SU-DHL-6 (cell line): ENCODE measurements around the gene LMOD2.

Experiments
- EZH2phosphoT487 ChIP-seq: fragments of 200-600 bp; sonication (generic), shearing (Covaris generic); conservative IDR thresholded peaks from 2 replicates; pipeline ENCODE4 v1.6.1; 2018; ENCODE audit warnings: mild to moderate bottlenecking, antibody characterized with exemption, low read length, moderate library complexity, mixed read lengths
- TF ChIP-seq, protein P1 (sequence below): fragments of 200-600 bp; sonication (generic); IDR thresholded peaks from one replicate; pipeline ENCODE4 v1.5.1; 2017; ENCODE audit warnings: antibody characterized with exemption, mild to moderate bottlenecking, low read length, moderate library complexity; ENCODE audit not compliant: insufficient read depth, poor library complexity, severe bottlenecking

DNA sequence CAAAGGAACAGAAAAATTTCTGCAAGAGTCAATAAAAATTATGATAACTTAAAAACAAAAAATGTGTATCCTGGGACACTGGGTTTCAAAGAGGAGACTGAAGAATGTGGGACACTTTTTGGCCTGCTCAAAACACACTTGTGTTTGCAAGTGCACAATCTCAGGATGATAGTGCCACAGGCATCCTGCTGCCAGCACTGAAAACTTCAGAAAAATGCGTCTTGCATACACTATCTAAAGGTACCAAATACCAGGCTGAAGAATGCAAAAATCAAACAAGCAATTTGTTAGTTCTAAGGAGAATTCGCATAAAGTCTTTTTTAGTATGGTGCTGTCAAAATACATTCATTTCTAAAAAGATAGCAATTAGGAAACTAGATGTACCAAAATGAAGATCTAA is 55.0 kb downstream of the LMOD2 start:
- TF ChIP-seq, protein P1, sequence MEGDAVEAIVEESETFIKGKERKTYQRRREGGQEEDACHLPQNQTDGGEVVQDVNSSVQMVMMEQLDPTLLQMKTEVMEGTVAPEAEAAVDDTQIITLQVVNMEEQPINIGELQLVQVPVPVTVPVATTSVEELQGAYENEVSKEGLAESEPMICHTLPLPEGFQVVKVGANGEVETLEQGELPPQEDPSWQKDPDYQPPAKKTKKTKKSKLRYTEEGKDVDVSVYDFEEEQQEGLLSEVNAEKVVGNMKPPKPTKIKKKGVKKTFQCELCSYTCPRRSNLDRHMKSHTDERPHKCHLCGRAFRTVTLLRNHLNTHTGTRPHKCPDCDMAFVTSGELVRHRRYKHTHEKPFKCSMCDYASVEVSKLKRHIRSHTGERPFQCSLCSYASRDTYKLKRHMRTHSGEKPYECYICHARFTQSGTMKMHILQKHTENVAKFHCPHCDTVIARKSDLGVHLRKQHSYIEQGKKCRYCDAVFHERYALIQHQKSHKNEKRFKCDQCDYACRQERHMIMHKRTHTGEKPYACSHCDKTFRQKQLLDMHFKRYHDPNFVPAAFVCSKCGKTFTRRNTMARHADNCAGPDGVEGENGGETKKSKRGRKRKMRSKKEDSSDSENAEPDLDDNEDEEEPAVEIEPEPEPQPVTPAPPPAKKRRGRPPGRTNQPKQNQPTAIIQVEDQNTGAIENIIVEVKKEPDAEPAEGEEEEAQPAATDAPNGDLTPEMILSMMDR: no peak
- no peak for TF ChIP-seq EZH2phosphoT487
